Nephron (organoid): ENCODE results near the gene ARAP3.
A peak's percentile ranks its signal among the peaks of the same experiment; 100 is the strongest.
"Not testable (repeated sequence)": the region's sequence is repeated elsewhere in the genome, so short reads cannot be mapped to it uniquely, and the experiment has no call there.

Experiments used
- H3K27ac Mint-ChIP-seq, 3 experiments: 2 replicates each; pipeline ENCODE4 v1.8.0; 2020; ENCODE audit warnings: mixed read lengths in 3 of 3, mild to moderate bottlenecking in 2 of 3, moderate library complexity in 1 of 3
- H3K27me3 Mint-ChIP-seq: 2 replicates; pipeline ENCODE4 v1.8.0; 2021; ENCODE audit warnings: low read depth, mild to moderate bottlenecking, moderate library complexity, mixed read lengths
- H3K36me3 Mint-ChIP-seq: 2 replicates; pipeline ENCODE4 v1.8.0; 2020; ENCODE audit warnings: low read depth, mixed read lengths
- H3K4me1 Mint-ChIP-seq: 2 replicates; pipeline ENCODE4 v1.8.0; 2020; ENCODE audit warnings: mixed read lengths
- H3K4me3 Mint-ChIP-seq, 3 experiments: 2 replicates each; pipeline ENCODE4 v1.8.0; 2020; ENCODE audit warnings: mild to moderate bottlenecking in 3 of 3, mixed read lengths in 3 of 3, moderate library complexity in 2 of 3
- H3K9me3 Mint-ChIP-seq: 2 replicates; pipeline ENCODE4 v1.8.0; 2020; ENCODE audit warnings: mixed read lengths
- CTCF ChIP-seq, 3 experiments: fragments of 200-600 bp; sonication (generic); IDR thresholded peaks; one replicate each; pipeline ENCODE4 v1.5.0; 2021; ENCODE audit warnings: antibody characterized with exemption in 3 of 3; ENCODE audit not compliant: unreplicated experiment in 3 of 3

The ARAP3 gene

DNA sequence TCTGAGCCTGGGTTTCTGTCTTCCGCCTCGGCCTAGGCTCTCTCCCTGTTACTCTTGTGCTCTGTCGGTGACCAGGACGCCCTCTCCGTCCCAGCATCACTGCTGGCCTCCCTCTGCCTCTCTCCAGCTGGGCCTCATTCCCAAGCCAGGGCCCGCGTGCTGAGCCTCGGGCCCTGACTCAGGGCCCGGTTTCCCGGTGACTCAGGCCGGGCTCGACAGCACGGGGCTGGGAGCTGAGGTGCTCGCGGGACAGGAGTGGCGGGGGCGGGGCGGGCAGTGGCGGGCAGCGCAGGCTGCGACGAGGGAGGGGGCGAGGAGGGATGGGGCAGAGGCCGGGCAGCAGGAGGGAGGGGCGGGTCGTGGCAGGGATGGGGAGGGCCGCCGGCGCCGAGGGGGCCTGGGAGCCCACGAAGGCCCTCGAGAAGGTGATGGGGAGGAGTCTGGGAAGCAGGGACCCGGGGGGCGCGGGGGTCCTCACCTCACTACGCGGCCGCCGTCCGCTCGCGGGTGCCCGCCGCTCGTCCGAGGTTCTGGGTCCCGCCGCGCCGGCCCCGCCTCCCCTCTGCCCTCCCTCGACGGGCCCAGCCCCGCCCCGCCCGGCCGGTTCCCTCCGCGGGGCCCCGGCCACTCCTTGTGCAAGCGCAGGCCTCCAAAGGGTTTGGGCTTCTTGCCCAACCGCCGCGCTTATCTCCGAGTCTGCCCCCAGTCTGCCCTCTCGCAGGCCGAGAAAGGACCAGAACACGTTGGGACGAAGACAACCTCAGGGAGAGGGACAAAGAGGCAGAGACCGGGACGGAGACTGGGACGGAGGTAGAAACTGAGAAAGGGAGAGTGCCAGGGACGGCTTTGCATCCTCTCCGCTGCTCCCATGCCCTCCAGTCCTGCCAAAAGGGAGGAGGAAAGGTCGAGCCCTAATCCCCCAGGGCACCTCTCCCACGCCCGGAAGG lies at the start of gene ARAP3:
TSS of gene ARAP3 (minus strand) at position 536 of the 947 bp plus-strand sequence. CDS start 1,744 bp downstream, outside the sequence.
- Mint-ChIP-seq H3K9me3 (no peaks in the 10 kb centered on the region), H3K36me3 (peaks cover 13% of the 10 kb centered on the region), H3K27me3 (peaks cover 28% of the 10 kb centered on the region), H3K4me1 (peaks cover 13% of the 10 kb centered on the region), H3K4me3 (peak within 1 kb of the TSS; percentile 81 to 86 (median 85)), H3K27ac (peak within 1 kb of the TSS; percentile 87 to 93 (median 93))
- no peak for TF ChIP-seq CTCF (IDR thresholded peaks at IDR 0.05; ENCODE audit: unreplicated experiment in 3 of 3)

DNA sequence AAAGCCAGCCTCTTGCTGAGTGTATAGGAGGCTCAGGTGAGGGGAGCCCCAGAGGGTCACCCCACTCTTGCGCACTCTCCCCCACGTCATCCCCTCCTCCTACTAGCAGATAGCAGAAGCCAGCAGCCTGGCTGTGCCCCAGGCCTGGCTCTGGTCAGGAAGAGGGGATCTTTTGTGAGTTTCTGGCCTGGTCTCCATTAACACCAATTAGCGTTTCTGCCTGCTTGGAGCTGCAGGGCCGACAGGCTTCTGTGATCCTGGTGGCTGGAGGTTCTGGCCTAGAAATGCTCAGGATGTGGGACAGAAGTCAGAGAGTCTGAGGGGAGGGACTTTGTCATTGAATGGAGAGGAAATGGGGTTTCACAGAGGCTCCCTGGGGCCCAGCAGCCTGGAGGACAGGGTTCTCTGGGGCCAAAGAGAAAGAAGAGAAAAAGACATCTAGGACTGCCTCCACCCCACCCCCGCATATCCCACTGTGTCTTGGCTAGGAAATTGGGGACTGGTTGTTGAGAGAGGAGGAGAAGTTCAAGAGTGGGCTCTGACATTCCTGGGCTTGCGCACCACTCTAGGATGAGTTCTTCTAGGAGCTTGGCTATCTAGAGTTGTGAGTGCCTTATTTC lies 47.5 kb upstream of the ARAP3 start:
- H3K36me3 Mint-ChIP-seq: no peaks in the 10 kb centered on the region
- H3K27ac Mint-ChIP-seq: no peak overlapping the region
- H3K4me1 Mint-ChIP-seq: no peaks in the 10 kb centered on the region
- H3K9me3 Mint-ChIP-seq: no peaks in the 10 kb centered on the region
- H3K4me3 Mint-ChIP-seq: no peak overlapping the region
- TF ChIP-seq CTCF (IDR thresholded peaks at IDR 0.05; ENCODE audit: unreplicated experiment in 3 of 3): no peak
- H3K27me3 Mint-ChIP-seq: peaks cover 31% of the 10 kb centered on the region

GRCh38 chr5:141725891-141726290 lies 43.9 kb upstream of the ARAP3 start:
- H3K27ac Mint-ChIP-seq: no peak overlapping the region
- H3K9me3 Mint-ChIP-seq: no peaks in the 10 kb centered on the region
- no peaks in the 10 kb centered on the region for H3K4me1 Mint-ChIP-seq
- H3K4me3 Mint-ChIP-seq: no peak overlapping the region
- TF ChIP-seq CTCF (IDR thresholded peaks at IDR 0.05; ENCODE audit: unreplicated experiment in 3 of 3): no peak
- no peaks in the 10 kb centered on the region for H3K36me3 Mint-ChIP-seq
- peaks cover 35% of the 10 kb centered on the region for H3K27me3 Mint-ChIP-seq

- H3K4me1 Mint-ChIP-seq, H3K9me3 Mint-ChIP-seq, H3K4me3 Mint-ChIP-seq, H3K36me3 Mint-ChIP-seq, H3K27ac Mint-ChIP-seq: not testable (repeated sequence)
- H3K27me3 Mint-ChIP-seq: peaks cover 33% of the 10 kb centered on the region
Measured at GRCh38 chr5:141725174-141725573, 43.1 kb upstream of the ARAP3 start.

- no peak for TF ChIP-seq CTCF (IDR thresholded peaks at IDR 0.05; ENCODE audit: unreplicated experiment in 3 of 3)
Measured at GRCh38 chr5:141722266-141722665, 40.2 kb upstream of the ARAP3 start.

DNA sequence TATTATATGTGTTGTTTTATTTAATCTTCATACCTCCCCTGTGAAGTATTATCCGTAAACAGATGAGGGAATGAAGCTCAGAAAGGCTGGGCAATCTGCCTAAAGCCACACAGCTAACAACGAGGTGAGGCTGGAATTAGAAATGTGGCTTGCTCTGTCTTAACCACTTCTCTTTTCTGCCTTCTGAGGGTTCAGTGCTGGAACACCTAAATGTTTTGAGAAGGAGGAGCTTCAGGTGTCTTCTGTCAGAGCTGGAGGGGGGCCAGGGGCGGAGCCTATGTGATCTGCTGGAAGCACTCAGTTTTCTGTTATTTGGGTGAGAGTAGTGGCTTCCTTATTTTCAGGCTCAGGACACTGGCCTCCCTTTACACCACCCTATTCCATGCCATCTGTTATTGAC lies 35.0 kb upstream of the ARAP3 start:
- TF ChIP-seq CTCF (IDR thresholded peaks at IDR 0.05; ENCODE audit: unreplicated experiment in 3 of 3): no peak
- H3K4me1 Mint-ChIP-seq: no peaks in the 10 kb centered on the region

More at GRCh38 chr5:141722266-141722665, 40.2 kb upstream of the ARAP3 start:
- no peaks in the 10 kb centered on the region for H3K4me1 Mint-ChIP-seq
- H3K27ac Mint-ChIP-seq: no peak overlapping the region
- no peaks in the 10 kb centered on the region for H3K9me3 Mint-ChIP-seq
- H3K27me3 Mint-ChIP-seq: peaks cover 26% of the 10 kb centered on the region
- H3K4me3 Mint-ChIP-seq: no peak overlapping the region
- H3K36me3 Mint-ChIP-seq: no peaks in the 10 kb centered on the region

More for the DNA sequence above, 35.0 kb upstream of the ARAP3 start:
- no peak overlapping the region for H3K27ac Mint-ChIP-seq
- no peaks in the 10 kb centered on the region for H3K9me3 Mint-ChIP-seq
- no peak overlapping the region for H3K4me3 Mint-ChIP-seq
- no peaks in the 10 kb centered on the region for H3K36me3 Mint-ChIP-seq
- H3K27me3 Mint-ChIP-seq: peaks cover 24% of the 10 kb centered on the region
